ENCODE measurements around the gene SON. TPM values are rescaled to one million over a fixed set of nuclear protein-coding genes. Genes with fewer than 3 reads are reported as not detected.

Gene SON
- total and polyA plus RNA-seq, 2 of the 13 experiments (the other 11 are each of a cell fraction or from before 2014, with no cell fraction given) = 61.3 to 78.3 TPM

GRCh38 chr21:33587792-33588484, 45.1 kb downstream of the SON start (continued):
- TF ChIP-seq ARID4A (CRISPR knock-in tag; IDR thresholded peaks at IDR 0.05; ENCODE audit: borderline replicate concordance) (no peak), ZNF10 (CRISPR knock-in tag; IDR thresholded peaks at IDR 0.05; ENCODE audit: borderline replicate concordance, low read depth) (no peak), TAF1 (CRISPR knock-in tag; IDR thresholded peaks at IDR 0.05) (no peak), ZMAT3 (CRISPR knock-in tag; conservative IDR thresholded peaks at IDR 0.05) (no peak), MLX (CRISPR knock-in tag; IDR thresholded peaks at IDR 0.05) (no peak), ZNF484 (CRISPR knock-in tag; IDR thresholded peaks at IDR 0.05; ENCODE audit: borderline replicate concordance, low read depth) (no peak), IRF9 (CRISPR knock-in tag; IDR thresholded peaks at IDR 0.05; ENCODE audit: borderline replicate concordance) (no peak), KAT7 (CRISPR knock-in tag; IDR thresholded peaks at IDR 0.05; ENCODE audit: borderline replicate concordance) (no peak; the same call in 1 of the 2 replicates), PTBP1 (IDR thresholded peaks at IDR 0.05; ENCODE audit: low read depth, low read length, poor library complexity, severe bottlenecking) (peak; percentile 62), TFAP4 (IDR thresholded peaks at IDR 0.05; ENCODE audit: borderline replicate concordance, low read depth) (no peak), ZNF790 (CRISPR knock-in tag; IDR thresholded peaks at IDR 0.05; ENCODE audit: borderline replicate concordance) (no peak), BORCS8-MEF2B (CRISPR knock-in tag; IDR thresholded peaks at IDR 0.05) (0 out of 2 replicates have a peak, but pooled peaks have one; percentile 14), FOXO4 (CRISPR knock-in tag; conservative IDR thresholded peaks at IDR 0.05) (no peak), TRAFD1 (CRISPR knock-in tag; IDR thresholded peaks at IDR 0.05; ENCODE audit: borderline replicate concordance) (no peak), ETV6 (CRISPR knock-in tag; conservative IDR thresholded peaks at IDR 0.05) (0 out of 2 replicates have a peak, but pooled peaks have one; percentile 5), BHLHE40 (IDR thresholded peaks at IDR 0.05; ENCODE audit: low read length) (no peak), ZNF432 (CRISPR knock-in tag; IDR thresholded peaks at IDR 0.05; ENCODE audit: borderline replicate concordance) (no peak), CENPBD1 (CRISPR knock-in tag; IDR thresholded peaks at IDR 0.05; ENCODE audit: borderline replicate concordance, low read depth) (no peak)

Data from HepG2 (cell line).